ENCODE measurements around the gene SHISA7. TPM values are rescaled to one million over a fixed set of nuclear protein-coding genes. Genes with fewer than 3 reads are reported as not detected.

Gene SHISA7
- total RNA-seq, 4 donors from 2014 or later = not detected

- peaks cover 0 to 44% (median 14%) of the 10 kb centered on the region in 4 donors for H3K4me1 ChIP-seq
- no peak overlapping the region for H3K27ac ChIP-seq
- H3K4me3 ChIP-seq = no peak overlapping the region
- TF ChIP-seq CTCF (IDR thresholded peaks at IDR 0.05) (no peak), POLR2A (IDR thresholded peaks at IDR 0.05) (no peak)
- H3K36me3 ChIP-seq = peaks cover 0 to 27% (median 0%) of the 10 kb centered on the region in 3 donors
- no peaks in the 10 kb centered on the region for H3K9me3 ChIP-seq
- no peak for DNase-seq
- H3K27me3 ChIP-seq = no peaks in the 10 kb centered on the region
Measured at GRCh38 chr19:55482156-55482961, 39.3 kb upstream of the SHISA7 start.

- Histone ChIP-seq H3K4me1 (peaks cover 0 to 41% (median 14%) of the 10 kb centered on the region in 4 donors), H3K36me3 (peaks cover 0 to 27% (median 0%) of the 10 kb centered on the region in 3 donors), H3K27me3 (no peaks in the 10 kb centered on the region), H3K9me3 (no peaks in the 10 kb centered on the region), H3K4me3 (no peak overlapping the region), H3K27ac (no peak overlapping the region)
- no peak for DNase-seq
- TF ChIP-seq CTCF (IDR thresholded peaks at IDR 0.05) (no peak), POLR2A (IDR thresholded peaks at IDR 0.05) (no peak)
Measured at GRCh38 chr19:55481794-55482155, 38.7 kb upstream of the SHISA7 start.

GRCh38 chr19:55481148-55481793 is 38.2 kb upstream of the SHISA7 start:
- Histone ChIP-seq H3K36me3 (peaks cover 0 to 27% (median 0%) of the 10 kb centered on the region in 3 donors), H3K9me3 (no peaks in the 10 kb centered on the region), H3K27ac (no peak overlapping the region), H3K4me3 (no peak overlapping the region), H3K27me3 (no peaks in the 10 kb centered on the region), H3K4me1 (peaks cover 0 to 36% (median 14%) of the 10 kb centered on the region in 4 donors)
- DNase-seq = no peak
- TF ChIP-seq POLR2A (IDR thresholded peaks at IDR 0.05) (no peak), CTCF (IDR thresholded peaks at IDR 0.05) (no peak)

GRCh38 chr19:55479451-55480230 is 36.5 kb upstream of the SHISA7 start:
- DNase-seq = no peak
- no peaks in the 10 kb centered on the region for H3K27me3 ChIP-seq
- H3K9me3 ChIP-seq = no peaks in the 10 kb centered on the region
- peaks cover 0 to 27% (median 0%) of the 10 kb centered on the region in 3 donors for H3K36me3 ChIP-seq
- TF ChIP-seq CTCF (IDR thresholded peaks at IDR 0.05) = no peak
- TF ChIP-seq POLR2A (IDR thresholded peaks at IDR 0.05) = no peak
- no peak overlapping the region for H3K27ac ChIP-seq
- peaks cover 0 to 26% (median 17%) of the 10 kb centered on the region in 4 donors for H3K4me1 ChIP-seq
- no peak overlapping the region for H3K4me3 ChIP-seq

GRCh38 chr19:55479045-55479444 is 35.9 kb upstream of the SHISA7 start:
- no peaks in the 10 kb centered on the region for H3K9me3 ChIP-seq
- TF ChIP-seq POLR2A (IDR thresholded peaks at IDR 0.05) (no peak), CTCF (IDR thresholded peaks at IDR 0.05) (no peak)
- peaks cover 0 to 20% (median 11%) of the 10 kb centered on the region in 4 donors for H3K4me1 ChIP-seq
- H3K4me3 ChIP-seq = no peak overlapping the region
- no peaks in the 10 kb centered on the region for H3K27me3 ChIP-seq
- DNase-seq = no peak
- no peak overlapping the region for H3K27ac ChIP-seq
- H3K36me3 ChIP-seq = peaks cover 0 to 25% (median 0%) of the 10 kb centered on the region in 3 donors
